DND-41 (cell line): ENCODE results near the gene FOXP1.

Source experiments
- EZH2 ChIP-seq: IDR thresholded peaks from 3 replicates; pipeline ENCODE4 v1.6.1; 2012; ENCODE audit warnings: borderline replicate concordance, low read depth, mild to moderate bottlenecking, moderate library complexity, low read length, inconsistent platforms; ENCODE audit not compliant: severe bottlenecking
- TF ChIP-seq, protein P1 (sequence below): IDR thresholded peaks from 2 replicates; pipeline ENCODE4 v1.5.1; 2012; ENCODE audit warnings: borderline replicate concordance, low read length, moderate library complexity, mild to moderate bottlenecking; ENCODE audit not compliant: poor library complexity, severe bottlenecking; ENCODE audit errors: extremely low read depth

DNA sequence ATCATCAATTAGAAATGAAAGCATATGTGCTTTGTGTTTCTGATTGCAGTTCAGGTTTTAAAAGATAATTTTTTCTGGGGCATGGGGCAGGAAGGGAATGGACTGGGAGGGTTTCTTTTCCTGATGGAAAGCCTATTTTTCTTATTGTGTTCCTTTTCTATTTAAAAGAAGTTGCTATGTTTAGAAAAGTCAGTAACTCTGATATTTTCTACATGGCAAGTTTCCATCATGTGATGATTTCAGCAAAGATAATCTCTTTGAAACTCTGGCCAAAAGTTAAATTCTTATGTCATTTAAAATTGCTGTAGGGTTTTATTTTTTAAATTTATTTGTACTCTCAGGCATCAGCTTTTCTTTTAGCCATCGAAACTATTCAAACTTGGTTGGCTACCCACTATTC lies 601.2 kb downstream of the FOXP1 start:
- TF ChIP-seq, protein P1, sequence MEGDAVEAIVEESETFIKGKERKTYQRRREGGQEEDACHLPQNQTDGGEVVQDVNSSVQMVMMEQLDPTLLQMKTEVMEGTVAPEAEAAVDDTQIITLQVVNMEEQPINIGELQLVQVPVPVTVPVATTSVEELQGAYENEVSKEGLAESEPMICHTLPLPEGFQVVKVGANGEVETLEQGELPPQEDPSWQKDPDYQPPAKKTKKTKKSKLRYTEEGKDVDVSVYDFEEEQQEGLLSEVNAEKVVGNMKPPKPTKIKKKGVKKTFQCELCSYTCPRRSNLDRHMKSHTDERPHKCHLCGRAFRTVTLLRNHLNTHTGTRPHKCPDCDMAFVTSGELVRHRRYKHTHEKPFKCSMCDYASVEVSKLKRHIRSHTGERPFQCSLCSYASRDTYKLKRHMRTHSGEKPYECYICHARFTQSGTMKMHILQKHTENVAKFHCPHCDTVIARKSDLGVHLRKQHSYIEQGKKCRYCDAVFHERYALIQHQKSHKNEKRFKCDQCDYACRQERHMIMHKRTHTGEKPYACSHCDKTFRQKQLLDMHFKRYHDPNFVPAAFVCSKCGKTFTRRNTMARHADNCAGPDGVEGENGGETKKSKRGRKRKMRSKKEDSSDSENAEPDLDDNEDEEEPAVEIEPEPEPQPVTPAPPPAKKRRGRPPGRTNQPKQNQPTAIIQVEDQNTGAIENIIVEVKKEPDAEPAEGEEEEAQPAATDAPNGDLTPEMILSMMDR = no peak
- TF ChIP-seq EZH2 = no peak
